Dermis blood vessel endothelial cell (primary cell): ENCODE data around the gene SPINT1. TPM values are rescaled to one million over a fixed set of nuclear protein-coding genes. Genes with fewer than 3 reads are reported as not detected.

Experiments used
- DNase-seq: peaks from one replicate; pipeline ENCODE4 v3.0.0; 2010
- total RNA-seq: library from RNA; depleted of rRNA; stranded (reverse); fragments of >200 nt; gene quantifications from 2 replicates; pipeline ENCODE4 v1.2.3, GENCODE V29; 2014

Gene SPINT1
- total RNA-seq, 1 donor from 2014 or later = 1.2 TPM

DNA sequence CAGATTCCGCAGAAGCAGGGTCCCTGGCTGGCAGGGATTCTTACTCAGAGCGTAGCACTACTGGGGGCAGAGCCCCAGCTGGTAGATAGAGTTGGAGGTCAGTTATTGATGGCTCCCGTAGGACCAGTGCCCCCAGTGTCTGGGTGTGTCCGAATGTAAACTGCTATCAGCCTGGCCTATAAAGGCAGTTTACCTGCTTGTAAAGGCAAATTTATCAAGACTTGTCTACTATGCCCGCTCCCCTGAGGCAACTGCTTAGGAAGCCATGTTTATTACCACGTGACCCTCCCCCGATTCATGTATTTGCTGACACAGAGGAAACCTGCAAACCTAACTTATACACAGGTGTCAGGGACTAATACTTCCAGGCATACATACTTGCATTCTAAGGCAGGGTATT is 14.7 kb upstream of the SPINT1 start:
- DNase-seq = no peak

DNA sequence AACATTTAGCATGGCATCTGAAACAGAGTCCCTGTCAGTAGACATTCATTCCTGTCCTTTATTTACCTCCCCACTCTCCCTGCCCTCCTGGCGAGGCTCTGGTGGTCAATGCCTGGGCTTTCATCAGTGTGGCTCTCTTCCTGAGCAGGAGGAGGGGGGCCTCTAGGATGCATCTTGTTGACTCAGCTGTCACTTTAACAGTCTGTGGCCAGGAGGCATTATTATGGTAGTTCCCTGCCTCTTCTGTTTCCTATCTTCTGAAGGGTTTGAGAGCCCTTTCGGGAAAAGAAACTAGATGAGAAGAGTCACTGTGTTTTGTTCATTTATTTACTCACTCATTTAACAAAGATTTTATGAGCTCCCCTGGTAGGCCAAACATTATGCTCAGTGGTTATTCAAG is 13.0 kb upstream of the SPINT1 start:
- DNase-seq = no peak

DNA sequence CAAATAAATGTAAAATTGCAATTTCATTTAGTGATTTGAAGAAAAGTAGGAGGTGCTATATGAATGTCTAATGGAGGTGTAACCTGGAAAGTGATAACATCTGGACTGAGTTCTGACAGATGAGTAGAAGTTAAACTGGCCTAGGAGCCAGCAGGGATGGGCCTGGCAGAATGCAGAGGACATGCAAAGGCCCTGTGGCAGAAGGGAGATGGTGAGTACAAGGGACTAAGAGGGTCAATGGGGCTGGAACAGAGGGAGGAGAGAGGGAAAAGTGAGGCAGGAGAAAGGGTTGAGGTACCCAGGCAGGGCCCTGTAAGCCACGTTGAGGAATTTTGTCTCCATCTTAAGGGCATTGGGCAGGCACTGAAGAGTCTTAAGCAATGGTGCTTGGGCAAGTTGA is 12.0 kb upstream of the SPINT1 start:
- no peak for DNase-seq

DNA sequence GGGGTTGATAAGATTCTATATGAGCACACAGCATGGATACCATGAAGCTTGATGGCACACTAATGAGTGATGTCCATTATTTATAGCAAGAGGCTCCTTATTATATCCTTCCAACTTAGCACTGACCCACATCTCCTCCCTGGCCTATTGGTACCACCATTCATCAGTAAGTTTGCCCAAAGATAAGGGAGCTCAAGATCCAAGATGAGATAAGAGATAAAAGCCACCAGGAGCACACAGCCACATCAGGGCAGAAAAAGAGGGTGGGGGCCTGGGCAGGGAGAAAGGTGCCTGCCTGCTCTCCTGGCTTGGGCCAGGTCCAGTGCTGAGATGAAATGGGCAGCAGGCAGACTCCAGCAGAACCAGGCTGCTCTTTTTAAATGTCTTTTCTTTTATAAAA is 10.9 kb upstream of the SPINT1 start:
- no peak for DNase-seq

DNA sequence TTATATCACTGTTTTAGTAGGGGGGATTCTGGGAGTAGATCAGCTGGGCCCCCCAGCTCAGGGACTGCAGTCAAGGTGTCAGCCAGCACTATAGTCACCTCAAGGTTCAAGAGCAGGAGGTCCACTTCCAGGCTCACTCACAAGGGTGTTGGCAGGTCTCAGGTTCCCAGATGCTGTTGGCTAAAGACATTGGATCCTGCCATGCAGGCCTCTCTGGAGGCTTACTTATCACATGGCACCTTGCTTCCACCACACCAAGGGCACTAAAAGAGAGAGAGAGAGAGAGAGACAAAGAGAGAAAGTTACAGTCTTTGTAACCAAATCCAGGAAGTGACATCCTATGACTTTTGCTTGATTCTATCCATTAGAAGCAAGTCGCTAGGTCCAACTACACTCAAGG is 7.8 kb upstream of the SPINT1 start:
- no peak for DNase-seq

DNA sequence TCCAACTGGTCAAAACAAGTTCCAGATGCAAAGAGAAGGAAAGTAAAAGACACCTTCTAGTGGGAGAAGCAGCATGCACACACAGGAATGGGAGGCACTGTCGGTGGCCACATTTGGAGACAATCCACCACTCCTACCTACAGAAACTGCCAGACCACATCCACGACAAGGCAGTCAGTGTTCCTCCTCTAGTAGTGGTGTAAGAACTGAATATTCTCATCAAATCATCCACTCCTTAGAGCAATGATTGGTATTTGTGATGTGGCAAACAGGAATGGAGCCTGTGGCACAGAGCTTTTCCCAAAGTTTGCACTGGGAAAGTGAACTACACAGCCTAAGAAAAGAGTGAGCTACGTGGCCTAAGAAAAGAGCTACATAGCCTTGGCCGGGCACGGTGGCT is 5.1 kb upstream of the SPINT1 start:
- DNase-seq = no peak

DNA sequence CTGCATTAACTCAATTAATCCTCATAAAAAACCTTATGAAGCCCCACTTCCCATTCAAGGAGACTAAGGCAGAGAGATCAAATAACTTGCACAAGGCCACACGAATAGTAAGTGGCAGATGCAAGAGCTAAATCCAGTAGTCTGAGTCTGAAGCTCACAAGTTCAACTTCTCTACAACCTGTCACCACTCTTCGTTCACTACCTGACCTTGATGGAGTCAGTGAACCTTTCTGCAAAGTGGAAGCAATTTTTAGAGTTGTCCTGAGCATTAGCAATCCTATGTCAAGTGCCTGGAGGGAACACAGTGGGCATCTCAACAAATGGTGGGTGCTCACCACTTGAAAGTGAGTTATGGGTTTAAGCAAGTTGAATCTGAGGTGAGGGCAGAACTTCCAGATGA is 2.1 kb upstream of the SPINT1 start:
- DNase-seq = no peak

DNA sequence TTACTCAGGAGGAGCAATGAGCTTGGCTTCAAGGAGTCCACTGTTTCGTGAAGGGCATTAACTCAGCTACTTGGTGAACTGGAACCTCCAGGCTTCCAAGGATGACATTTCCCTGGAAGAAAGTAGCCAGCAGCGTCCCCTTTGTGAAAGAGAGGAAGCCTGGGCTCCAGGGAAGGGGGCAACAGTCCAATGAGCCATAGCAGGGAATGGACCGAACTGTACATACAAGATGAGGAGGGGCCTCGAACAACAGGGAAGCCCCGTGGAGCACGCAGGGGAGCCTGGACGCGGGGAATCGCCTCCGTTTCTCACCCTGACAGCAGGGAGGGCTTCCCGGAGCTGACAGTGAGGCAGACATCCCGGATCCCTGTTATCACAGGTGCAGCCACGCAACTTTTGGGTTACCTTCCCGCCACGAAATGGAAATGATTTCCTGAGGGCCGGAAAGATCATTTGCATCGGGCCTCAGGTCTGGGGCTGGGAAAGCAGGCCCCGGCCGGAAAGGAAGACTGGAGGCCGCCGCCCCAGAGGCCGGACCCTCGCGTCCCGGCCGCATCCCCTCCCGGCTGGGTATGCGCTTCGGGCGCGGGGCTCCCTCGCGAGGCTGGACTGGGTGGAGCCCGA is 475 bp upstream of the SPINT1 start:
- DNase-seq = no peak

DNA sequence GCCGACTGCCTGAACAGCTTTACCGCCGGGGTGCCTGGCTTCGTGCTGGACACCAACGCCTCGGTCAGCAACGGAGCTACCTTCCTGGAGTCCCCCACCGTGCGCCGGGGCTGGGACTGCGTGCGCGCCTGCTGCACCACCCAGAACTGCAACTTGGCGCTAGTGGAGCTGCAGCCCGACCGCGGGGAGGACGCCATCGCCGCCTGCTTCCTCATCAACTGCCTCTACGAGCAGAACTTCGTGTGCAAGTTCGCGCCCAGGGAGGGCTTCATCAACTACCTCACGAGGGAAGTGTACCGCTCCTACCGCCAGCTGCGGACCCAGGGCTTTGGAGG is 815 bp downstream of the SPINT1 start:
- DNase-seq = peak; percentile 26

DNA sequence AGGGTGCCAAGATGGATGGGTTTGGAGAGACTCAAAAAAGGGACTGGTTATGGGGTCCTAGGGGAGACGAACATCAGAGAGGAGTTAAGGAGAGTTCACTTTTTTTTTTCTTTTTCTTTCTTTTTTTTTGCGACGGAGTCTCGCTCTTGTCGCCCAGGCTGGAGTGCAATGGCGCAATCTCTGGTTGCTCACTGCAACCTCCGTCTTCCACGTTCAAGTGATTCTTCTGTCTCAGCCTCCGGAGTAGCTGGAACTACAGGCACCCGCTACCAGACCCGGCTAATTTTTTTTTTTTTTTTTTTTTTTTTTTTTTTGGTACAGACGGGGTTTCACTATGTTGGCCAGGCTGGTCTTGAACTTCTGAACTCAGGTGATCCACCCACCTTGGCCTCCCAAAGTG is 1.2 kb downstream of the SPINT1 start:
- no peak for DNase-seq

DNA sequence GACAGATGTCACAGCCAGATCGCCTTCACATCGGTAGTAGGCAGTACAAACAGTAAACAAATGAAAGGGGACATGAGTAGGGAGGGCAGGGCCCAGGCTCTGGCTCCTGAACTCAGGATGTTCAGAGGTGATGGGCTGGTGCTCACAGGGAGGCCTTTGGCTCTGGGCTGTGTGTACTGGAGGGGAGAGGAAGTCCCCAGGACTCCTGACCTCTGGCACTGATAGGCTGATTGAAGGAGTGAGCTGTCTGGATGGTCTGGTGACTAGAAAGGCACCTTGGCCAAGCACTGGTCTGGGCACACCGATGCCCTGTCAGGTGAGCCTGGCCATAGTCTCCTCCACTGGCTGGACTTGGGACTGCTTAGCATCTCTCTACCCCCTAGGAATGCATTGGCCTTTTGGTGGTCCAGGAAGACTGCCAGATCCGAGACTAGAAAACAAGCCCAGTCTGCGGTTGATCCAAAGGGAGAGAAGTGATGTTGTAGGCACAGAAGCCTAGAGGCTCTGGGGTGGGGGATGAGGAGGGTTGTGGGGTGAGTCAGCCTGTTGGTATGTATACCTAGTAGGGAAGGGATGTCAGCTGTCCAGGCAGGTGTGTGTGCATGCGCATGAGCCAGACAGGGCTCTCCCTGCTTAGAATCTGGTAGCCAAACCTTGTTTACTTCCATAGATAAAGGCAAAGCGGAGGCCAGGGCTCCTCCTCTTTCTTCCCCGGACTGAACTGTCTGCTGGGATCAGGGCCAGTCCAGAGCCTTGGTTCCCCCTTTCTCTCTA is 1.9 kb downstream of the SPINT1 start:
- DNase-seq = no peak

DNA sequence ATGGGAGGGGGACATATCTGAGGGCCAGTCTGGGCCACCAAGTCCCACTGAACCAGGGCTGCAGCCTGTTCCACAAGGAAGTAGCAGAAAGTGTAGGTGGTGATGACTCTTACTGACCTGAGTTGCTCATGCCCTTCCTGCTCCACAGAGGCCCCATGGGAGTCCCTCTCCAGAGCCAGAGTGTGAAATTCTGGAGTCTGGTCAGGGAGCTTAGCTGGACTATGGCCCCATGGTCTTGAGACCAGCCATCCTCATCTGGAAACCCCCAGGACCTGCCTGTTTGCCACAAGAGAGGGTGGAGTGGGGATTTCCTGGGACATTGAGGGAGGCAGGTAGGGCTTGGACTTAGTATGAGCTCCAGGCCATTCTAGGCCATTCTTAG is 3.0 kb downstream of the SPINT1 start:
- no peak for DNase-seq

DNA sequence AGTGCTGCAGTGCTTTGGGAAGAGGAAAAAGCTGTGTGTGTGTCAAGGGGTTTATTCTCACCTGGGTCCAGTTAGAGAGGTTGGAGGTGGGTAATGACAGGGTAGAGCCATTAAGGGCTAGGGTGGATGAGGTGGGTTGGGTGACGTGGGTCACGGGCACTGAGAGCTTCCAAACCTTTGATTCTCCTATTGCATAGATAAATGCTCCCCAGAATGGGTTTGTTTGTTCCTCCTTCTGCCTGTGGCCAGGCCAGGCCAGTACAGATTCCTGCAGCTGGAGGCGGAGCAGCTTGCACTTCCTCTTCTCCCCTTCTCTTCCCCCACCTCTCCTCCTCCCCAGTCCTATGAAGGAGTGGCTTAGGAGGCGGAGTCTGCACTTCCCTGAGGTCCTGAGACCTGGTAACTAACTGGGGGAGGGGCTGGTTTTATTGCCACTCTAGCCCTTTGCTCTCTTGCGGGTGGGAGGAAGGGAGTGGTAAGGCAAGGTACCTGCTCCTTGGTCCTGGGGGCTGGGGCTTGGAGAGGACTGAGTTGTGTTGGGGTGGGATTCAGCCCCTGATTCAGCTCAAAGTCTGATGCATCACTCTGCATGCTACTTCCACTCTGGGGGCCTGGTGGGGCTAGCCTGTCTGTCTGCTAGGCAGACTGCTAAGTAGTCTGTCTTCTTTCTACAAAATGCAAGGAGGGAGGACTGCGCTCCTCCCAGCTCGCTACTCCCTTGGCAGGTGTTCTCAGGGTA is 3.5 kb downstream of the SPINT1 start:
- DNase-seq = peak; percentile 29

DNA sequence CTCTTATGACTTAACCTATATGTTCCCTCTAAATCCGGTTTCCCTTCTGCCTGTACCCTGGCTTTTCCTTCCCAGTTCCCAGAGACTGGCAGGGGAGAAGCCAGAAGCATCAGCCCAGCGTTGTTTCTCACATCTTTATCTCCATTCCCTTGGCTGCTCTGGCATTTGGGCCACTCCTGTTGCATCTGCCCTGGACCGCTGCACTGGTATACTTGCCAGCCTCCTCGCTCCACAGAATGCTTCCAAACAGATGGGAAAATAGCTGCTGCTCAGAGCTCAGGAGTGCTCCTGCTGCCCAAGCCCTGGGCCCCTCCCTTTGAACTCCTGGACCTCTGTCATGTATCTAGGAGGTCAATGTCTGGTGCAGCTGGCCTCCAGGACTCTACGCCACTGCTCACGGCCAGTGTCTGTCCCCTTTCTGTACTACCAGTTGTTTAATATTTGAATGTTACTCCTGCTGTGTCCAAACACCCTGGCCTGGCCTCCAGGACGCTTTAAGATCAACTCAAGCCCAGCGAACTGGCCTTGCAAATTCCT is 6.8 kb downstream of the SPINT1 start:
- DNase-seq = no peak

DNA sequence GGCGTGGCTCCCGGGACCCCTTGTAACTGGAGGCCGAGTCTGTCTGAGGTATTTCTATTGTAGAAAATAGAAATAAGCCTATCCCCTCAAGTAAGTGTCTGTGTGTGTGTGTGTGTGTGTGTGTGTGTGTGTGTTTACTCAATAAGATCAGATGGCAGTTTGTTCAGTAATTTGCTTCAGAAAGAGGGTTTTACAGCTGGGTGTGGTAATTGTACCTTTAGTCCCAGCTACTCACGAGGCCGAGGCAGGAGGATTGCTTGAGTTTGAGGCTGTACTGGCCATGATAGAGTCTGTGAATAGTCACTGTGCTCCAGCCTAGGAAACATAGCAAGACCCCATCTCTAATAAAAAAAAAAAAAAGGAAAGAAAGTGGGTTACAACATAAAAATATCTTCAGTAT is 8.7 kb downstream of the SPINT1 start:
- DNase-seq = no peak

DNA sequence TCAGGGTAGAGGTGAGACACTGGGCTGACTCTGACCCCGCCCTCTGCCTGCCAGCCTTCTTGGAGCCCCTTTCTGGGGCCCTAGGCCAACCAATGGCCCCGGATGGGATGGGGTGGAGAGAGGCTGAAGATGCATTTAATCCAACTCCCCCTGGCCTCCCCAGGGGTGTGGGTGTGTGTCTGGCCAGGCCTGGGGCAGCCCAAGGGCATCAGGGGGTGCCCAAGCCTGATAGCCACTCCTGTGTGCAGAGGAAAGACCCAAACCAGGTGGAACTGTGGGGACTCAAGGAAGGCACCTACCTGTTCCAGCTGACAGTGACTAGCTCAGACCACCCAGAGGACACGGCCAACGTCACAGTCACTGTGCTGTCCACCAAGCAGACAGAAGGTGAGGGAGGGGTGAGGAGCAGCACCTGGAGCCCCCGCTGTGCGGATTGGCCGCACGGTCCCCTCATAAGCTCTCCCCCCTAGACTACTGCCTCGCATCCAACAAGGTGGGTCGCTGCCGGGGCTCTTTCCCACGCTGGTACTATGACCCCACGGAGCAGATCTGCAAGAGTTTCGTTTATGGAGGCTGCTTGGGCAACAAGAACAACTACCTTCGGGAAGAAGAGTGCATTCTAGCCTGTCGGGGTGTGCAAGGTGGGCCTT is 9.5 kb downstream of the SPINT1 start:
- DNase-seq = no peak

DNA sequence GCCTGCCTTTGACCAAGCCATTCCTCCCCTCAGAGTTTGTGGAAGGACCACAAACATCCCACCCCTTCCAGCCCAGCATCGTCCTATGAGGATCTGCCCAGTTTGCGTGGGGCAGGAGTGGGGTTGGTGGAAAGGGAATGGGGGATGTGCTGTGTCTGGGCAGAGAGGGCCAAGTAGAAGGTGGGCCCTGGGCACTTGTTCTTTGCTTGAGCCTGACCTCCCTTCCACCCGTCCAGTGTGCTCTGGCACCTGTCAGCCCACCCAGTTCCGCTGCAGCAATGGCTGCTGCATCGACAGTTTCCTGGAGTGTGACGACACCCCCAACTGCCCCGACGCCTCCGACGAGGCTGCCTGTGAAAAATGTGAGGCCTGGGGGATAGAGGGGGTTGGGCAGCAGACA is 10.3 kb downstream of the SPINT1 start:
- no peak for DNase-seq

DNA sequence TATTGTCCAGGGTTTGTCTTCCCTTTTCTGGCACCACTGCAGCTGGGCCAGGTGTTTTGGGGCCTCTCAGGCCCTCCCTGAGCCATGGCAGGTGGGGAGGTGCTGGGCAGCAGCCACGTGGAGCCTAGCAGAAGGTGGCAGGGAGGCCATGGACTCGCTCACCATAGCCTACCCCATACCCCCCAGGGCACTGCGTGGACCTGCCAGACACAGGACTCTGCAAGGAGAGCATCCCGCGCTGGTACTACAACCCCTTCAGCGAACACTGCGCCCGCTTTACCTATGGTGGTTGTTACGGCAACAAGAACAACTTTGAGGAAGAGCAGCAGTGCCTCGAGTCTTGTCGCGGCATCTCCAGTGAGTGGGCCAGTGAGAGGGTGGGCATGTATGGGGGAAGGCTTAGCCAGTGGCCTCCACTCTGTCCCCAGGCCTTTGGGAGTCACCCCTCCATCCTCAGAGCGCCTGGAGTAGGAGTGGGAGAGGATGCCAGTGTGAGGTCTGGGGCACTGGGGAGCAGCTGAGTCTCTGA is 11.9 kb downstream of the SPINT1 start:
- no peak for DNase-seq

DNA sequence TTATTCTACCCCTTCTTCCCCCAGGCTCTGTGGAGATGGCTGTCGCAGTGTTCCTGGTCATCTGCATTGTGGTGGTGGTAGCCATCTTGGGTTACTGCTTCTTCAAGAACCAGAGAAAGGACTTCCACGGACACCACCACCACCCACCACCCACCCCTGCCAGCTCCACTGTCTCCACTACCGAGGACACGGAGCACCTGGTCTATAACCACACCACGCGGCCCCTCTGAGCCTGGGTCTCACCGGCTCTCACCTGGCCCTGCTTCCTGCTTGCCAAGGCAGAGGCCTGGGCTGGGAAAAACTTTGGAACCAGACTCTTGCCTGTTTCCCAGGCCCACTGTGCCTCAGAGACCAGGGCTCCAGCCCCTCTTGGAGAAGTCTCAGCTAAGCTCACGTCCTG is 12.9 kb downstream of the SPINT1 start:
- no peak for DNase-seq

DNA sequence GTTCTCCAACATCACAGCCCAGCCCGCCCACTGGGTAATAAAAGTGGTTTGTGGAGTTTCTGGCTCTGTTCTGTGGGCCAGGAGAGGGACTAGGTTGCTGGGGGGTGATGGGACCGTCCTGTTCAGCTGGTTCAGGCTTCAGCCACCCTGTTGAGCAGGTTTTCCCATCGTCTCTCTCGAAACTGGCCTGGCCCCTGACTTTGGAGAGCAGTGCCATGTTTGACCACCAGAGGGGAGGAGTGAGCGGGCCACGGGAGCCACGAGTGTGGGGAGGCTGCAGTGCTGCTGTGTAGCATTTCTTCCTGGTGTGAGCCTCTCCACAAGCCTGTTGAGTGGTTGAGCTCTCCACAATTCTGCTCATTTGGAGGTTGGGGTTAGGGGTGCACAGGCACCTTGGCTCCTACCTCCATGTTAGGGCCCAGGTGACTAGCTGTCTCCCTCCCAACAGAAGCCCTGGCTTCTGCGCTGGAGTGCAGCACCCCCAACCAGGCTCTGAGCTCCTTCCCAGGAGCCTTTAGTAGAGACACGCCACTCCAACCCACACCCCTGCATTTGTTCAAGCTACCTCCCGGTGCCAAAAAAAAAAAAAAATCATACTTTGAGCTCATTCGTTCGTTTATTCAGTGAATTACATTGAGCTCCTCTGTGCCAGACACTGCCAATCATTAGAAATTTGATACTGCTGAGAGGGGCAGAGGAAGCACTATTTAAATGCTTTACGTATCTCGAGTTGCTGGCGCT is 13.9 kb downstream of the SPINT1 start:
- peak; percentile 82 for DNase-seq

DNA sequence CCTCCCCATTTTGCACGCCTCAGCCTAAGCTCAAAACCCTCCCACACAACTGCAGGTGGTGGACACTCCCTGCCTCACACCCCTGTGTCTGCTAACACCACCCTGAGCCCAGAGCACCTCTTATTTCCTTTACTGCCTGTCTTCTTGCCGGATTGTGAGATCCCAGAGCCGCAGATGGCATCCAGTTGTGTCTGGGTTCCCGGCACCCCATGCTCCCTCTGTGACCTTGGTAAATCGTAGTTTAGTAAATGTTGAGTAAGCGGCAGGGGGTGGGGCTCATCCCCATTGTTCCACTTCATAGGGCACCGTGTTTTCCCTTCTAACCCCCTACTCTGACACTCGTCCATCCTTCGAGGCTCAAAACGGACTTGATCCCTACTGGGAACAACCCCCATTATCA is 14.9 kb downstream of the SPINT1 start:
- DNase-seq = no peak

DNA sequence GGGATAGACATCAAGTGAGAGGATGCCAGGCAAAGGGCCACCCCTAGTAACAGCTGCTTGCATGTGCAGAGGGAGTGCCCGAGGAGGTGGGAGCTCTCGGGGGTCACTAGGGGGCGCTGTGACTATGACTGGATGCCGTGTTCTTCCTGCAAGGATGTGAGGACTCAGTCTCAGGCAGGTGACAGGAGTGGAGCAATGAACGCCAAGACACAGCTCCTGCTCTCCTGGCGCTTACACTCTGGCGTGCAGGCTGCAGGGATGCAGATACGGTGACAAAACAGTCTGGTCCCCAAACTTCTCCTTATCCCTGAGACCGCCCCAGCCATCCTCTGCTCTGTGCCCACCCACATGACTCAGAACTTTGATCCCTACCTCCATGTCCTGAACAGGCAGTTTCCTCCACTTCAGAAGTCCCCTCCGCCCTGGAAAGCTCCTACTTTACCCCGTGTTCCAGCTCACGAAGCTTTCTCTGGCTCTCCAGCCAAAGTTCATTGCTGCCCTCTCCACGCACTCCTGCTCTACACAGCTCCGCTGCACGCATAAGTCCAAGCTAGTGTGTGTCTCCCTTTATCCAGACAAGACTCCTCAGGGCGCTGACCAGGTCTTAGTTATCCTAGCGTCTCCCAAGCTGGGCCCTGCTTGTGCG is 15.5 kb downstream of the SPINT1 start:
- peak; percentile 93 for DNase-seq
